Measurements from ENCODE around the gene RETN.

Gene RETN

GRCh38 chr19:7709932-7710460 is 41.1 kb downstream of the RETN start:
- DNase-seq = no peak

GRCh38 chr19:7710616-7711015 is 41.8 kb downstream of the RETN start:
- no peak for DNase-seq

GRCh38 chr19:7715671-7716070 is 46.8 kb downstream of the RETN start:
- no peak for DNase-seq

- no peak for DNase-seq
Measured at GRCh38 chr19:7716762-7717161, 47.9 kb downstream of the RETN start.

GRCh38 chr19:7718668-7719067 is 49.8 kb downstream of the RETN start:
- DNase-seq = no peak

Measured in activated CD8-positive, alpha-beta memory T cell treated with anti-CD3 and anti-CD28 coated beads, Interleukin-2, amount 50 U/mL, for 4 hours (primary cell).